AG04449 (cell line): ENCODE measurements around the gene NBR1.
"Not testable (repeated sequence)": the region's sequence is repeated elsewhere in the genome, so short reads cannot be mapped to it uniquely, and the experiment has no call there.

Experiments
- CTCF ChIA-PET: fragments of 350-600 bp; formaldehyde crosslinking; extraction: SDS; loops from one replicate; lab custom pipeline; 2021; ENCODE audit warnings: antibody characterized with exemption; lab: Yijun Ruan, JAX
- POLR2A ChIA-PET: fragments of 400-600, 350-600 bp; formaldehyde crosslinking; extraction: SDS; loops from one replicate; lab custom pipeline; 2020; ENCODE audit warnings: antibody characterized with exemption, inconsistent platforms; lab: Yijun Ruan, JAX
- DNase-seq: peaks from one replicate; pipeline ENCODE4 v3.0.0-alpha.2; 2010; ENCODE audit warnings: low read depth, low spot score
- H3K4me3 ChIP-seq: 2 replicates; pipeline ENCODE4 v1.5.1; 2011; ENCODE audit warnings: low read depth, mild to moderate bottlenecking, control low read depth, low read length

NBR1 gene

GRCh38 chr17:43240596-43241352, 69.8 kb downstream of the NBR1 start:
- DNase-seq, POLR2A ChIA-PET, H3K4me3 ChIP-seq, CTCF ChIA-PET: not testable (repeated sequence)

- DNase-seq, POLR2A ChIA-PET, CTCF ChIA-PET, H3K4me3 ChIP-seq: not testable (repeated sequence)
Observed at GRCh38 chr17:43246456-43246855, 75.4 kb downstream of the NBR1 start.
